Measurements from ENCODE around the gene KCNAB1.

Gene KCNAB1

DNA sequence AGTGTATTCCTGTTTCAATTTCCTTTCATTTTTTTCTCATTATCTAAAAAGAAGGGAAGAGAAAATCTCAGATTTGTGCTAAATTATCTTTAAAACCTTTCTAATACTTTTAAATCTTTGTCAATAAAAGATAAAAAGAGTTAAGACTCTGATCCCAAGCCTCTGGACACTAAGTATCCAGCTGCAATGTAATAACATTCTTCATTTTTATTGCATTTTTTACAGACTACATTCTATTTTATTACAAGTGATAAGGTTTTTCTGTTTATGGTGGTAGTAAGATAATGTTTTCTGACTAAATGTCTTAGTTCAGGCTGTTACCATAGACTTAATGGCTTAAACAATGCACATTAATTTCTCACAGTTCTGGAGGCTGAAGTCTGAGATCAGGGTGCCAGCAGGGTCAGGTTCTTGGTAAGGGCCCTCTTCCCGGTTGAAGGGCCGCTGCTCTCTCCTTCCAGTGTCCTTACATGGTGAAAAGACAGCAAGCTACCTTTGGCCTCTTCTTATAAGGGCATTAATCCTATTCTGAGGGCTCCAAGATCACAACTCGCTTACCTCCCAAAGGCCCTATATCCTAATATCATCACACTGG lies 19.7 kb downstream of the KCNAB1 start:
- DNase-seq, result no peak

DNA sequence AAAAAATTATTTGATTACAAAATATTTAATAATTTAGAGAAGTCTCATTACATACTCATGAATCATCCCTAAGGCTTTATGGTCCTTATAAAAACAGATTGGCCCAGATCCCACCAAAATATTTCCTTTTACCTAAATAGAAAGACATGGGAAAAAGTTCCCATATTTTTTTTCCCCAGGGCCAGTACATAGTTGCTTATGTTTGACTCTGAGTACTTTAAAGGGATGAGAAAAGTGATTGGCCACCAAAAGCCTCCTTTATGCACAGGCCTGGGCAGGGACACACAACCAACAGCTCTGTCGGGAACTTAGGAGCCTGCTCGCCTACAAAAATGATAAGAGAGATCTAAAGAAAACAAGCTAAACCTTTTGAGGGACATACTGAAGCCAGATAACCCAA lies 22.3 kb downstream of the KCNAB1 start:
- DNase-seq, result peak; percentile 1

DNA sequence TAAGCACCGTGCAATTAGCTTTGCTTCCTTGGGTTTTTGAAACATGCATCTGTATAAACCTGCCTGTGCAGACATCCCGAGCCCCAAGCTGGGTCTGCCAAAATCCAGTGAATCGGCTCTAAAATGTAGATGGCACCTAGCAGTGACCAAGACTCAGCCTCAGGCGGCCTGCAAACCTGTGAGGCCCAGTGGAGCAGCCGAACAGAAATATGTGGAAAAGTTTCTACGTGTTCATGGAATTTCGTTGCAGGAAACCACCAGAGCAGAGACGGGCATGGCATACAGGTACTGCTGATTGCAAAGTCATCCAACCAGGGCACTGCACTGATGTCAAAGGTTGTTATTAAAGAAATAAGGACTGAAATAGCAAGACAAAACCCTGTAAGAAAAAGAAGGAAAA lies 22.8 kb downstream of the KCNAB1 start:
- DNase-seq, result no peak

DNA sequence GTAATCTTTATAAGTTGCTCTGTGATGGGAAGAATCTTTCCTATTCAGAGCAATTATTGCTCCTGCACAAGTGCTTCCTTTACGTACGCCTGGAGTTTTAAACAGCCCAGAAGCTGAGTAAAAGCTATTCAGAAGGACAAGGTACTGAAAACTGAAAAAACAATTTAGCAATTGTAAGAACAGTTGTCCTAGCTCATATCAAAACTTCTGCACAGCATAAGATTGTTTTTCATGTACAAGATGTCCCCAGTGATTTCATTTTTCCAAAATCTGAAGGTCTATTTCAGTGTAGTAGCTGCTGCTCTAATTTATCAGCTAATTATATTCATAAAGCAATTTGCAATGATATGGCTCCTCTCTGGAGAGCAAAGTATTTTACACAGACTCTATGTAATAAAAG lies 23.7 kb downstream of the KCNAB1 start:
- no peak for DNase-seq

DNA sequence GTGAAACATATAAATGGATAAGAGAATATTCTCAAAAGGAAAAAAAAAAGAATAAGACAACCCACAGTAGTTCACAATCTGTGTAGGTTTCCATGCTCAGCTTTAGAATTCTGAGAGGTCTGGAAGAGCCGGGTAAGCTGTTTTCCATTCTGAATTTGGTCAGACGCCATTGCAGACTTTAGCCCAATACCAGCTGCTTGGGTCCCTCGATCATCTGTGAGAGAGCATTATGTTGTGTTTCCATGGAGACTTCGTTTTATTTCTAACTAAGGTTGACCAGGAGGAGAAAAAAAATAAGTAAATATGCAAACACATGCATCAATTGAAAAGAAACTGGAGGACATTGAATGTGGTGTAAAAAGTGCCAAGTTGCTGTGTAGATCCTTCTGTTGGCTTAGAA lies 25.5 kb downstream of the KCNAB1 start:
- no peak for DNase-seq

DNA sequence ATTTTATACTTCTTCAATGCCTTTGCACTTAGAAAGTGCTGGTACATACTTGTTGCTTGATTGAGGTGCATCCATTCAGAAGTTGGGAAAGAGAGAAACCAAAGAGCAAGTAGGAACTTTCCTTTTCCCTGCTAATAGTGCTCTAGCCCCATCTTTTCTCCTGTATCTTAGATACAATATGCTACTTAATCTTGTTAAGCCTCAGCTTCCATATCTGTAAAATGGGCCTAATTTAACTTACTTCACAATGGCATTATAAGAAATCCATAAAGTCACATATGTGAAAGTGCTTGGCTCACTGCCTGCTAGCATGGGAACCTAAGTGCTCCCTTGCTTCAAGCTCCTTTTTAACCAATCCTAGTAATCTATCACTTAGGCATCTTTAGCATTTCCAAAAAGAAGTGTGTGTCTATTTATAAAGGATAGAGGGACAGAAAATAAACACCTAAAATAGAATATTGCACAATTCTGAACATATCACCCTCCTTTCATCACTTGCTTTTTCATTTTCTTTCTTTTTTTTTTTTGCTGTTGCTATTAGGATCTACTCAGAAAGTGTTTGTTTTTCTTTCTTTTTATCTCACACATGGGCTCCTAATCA lies 28.1 kb downstream of the KCNAB1 start:
- no peak for DNase-seq

DNA sequence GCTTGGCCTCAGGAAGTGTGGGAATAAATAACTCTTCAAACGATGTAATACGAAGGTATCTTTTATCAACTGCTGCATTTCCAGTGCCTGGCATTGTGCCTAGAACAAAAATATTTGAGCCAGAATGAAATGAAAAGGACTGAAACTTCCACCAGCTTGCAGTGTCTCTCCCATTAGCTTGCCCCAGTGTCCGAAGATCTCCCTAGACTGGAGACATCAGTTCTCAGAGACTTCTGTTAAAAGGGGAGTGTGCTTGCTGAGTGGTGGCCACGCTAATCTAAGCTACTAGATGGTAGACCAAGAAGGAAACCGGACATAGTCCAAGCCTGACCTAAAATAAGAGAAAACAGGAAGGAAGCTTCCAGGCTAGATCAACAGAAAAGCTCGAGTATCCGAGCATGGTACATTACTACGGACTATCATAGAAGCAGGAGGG lies 28.6 kb downstream of the KCNAB1 start:
- DNase-seq, result no peak

DNA sequence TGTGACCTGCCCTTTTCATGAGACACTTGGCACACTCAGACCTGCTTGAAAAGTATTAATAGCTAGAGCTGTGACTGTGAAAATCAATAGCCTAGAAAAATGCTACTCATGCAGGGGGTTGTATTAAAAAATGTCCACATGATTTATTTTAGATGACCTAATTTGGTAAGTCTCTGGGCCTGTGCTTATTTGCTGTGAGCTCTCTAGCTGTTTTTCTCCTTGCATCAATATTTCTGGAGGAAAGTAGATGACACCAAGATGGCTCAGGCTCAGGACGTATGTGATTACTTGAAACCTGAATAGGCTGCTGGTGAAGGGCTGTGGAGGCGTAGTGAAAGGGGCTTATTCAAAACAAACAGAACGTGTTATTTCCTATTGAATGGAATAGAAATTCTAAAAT lies 29.5 kb downstream of the KCNAB1 start:
- no peak for DNase-seq

DNA sequence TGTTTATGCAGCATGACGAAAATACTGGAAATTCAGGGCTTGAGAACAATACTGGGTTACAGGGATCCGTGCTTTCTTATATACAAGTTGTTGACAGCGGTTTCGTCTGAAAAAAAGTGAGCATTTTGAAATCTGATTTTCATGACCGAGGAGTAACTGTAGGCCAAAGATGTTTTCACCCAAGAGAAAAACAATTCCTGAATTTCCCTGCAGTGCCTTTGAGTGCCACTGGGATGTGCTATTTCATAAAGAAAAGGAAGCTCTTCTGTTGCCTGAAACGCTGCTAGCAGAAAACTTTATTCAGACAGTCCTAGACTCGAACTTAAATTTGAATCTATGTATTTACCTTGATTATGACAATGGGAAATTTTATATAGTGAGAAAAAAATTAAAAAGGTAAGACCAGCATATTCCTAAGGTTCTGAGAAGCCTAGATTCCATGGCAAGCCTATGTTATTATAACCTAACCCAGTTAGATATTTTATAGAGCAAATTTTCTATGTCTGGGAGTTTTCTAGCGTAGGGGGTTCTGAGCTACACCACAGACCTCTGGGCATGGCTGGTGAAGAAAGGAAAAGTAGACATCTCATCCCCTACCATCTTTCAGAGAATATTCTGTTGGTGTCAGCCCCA lies 30.2 kb downstream of the KCNAB1 start:
- DNase-seq, result peak; percentile 73

DNA sequence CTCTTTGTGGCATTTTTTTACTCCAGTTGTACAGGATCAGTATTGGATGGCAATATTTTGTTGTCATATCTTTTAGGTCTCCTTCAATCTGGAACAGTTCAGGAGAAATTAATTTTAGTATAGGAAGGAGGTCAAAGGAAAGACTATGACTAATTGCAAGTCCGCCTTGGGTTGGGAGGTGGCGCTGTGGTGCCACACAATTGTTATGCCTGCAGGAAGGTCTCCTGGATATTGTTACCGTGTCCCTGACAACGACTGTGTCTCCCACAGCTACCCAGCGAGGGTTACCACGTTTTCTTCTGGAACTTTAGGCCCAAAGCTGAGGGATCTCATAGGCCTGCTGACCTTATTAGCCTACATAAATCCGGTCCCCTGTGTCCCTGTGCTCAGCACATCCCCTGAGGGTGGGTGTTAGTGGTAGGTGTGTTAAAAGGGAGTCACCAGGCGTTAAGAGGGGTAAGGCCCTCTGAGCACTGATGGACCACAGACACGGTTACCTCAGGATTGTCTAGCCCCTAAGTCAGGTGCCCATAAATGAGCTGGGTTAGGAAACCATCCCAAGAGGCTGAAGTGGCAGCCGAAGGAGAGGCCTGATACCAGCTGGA lies 31.5 kb downstream of the KCNAB1 start:
- peak; percentile 56 for DNase-seq

DNA sequence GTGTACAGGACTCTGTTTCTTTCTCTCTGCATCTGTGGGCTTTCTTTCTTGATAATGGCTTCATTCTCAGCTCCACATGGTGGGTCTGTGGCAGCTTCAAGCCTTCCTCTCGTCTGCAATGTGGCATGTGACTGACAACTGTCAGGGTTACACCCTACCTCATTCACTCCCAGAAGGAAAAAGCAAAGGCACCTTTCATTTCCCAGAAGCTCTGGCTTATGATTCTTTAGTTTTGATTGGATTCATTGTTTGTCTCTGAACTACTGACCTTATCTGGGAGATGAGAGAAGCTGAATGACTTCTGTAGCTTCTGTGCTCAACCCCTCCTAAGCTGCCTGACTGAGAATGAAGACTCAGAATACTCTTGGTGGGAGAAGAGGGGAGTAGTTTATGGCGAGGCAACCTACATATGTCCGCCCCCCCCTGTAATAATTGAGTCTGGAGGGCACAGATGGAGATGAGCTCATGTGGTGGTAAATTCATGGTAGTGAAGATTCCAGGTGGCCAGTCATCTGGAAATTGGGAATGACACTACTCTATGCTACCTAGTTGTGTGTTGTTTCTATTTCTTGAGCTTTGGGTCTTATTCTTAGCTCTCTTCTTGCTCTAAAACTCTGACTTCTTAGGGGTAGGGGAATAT lies 38.4 kb downstream of the KCNAB1 start:
- no peak for DNase-seq

DNA sequence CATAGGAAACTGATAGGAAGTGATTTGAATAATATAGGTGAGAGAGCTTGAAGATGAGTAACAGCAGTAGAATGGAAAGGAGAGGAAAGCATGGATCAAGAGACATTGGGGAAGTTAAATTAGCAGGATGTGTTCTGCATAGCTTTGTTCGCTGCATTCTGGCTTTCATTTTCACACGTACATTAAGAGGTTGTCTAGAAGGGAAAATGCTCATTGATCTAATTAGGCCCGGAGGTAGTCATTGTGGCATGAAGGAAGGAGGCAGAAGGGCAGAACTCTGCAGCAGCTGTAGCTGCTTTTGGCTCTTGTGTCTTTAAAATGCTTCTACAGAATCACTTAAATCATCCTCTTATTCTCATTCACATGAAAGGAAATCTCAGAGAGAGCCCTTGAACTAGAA lies 40.3 kb downstream of the KCNAB1 start:
- no peak for DNase-seq

DNA sequence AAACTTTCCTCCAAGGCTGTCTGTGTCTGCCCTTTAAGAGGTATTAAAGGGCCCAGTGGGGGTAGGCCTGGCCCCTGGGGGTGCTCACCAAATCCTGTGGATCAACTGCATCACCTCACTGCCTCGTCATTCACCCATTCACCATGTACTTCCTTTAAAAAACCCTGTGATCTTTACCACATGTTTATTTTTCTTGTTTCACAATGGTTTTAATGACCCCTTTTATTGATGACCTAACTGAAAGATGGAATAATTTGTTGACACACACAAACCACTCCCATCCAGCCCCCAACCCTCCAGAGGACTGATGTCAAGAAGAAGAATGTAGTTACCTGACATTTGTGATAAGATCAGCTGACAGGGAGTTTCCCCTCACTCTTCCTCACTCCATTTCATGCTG lies 40.8 kb downstream of the KCNAB1 start:
- peak; percentile 57 for DNase-seq

DNA sequence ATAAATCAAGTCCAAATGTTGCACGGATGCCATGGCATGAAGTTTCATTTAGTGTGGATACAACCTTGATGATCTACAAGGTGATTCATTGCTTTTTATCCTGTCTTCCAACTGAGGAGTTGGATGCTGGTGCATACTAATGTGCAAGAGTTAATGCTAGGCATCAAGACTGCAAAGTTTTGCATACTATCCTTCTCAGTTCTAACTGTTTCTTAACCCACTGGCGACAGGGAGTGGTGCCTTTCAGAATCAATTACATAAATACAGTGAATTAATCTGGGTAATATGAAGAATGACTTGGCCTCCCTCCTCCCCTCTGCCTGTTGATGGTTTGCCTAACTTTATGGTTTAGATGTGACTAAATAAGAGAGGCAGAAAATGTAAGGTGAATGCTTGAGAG lies 43.5 kb downstream of the KCNAB1 start:
- DNase-seq, result no peak

DNA sequence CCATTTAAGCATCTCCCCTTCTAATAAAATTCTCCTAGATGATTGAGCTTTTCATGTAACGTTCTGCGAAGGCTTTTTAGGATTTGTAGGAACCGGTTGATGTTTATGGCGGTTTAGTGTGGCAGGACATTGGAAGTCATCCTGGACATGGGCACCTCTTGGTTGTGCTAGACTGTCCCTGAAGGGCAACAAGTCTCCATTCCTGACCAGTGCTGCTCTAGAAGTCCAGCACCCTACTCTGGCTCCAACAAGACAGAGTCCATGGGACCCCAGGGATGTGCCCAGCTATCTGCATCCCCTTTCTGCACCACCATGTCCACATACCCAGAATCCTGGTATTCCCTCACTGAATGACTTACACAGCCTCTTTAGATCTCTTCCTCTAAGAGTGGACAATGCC lies 46.4 kb downstream of the KCNAB1 start:
- no peak for DNase-seq

DNA sequence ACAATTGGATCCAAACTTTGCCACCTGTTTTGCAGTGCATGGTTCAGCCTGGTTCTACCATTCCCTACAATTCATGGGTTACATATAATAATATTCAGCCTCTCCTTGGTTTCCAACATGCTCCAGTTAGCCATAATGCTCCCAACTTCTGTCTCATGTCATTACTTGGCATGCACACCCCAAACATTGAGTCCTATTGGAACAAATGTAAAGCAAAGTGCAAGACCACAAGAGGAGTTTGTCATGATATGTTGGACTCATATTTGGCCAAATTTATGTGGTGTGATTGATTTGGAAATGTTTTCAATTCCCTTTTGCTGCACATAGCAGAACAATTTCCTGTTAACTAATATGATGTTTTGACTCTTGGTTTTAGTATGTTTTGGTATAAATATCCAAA lies 50.2 kb downstream of the KCNAB1 start:
- DNase-seq, result no peak

DNA sequence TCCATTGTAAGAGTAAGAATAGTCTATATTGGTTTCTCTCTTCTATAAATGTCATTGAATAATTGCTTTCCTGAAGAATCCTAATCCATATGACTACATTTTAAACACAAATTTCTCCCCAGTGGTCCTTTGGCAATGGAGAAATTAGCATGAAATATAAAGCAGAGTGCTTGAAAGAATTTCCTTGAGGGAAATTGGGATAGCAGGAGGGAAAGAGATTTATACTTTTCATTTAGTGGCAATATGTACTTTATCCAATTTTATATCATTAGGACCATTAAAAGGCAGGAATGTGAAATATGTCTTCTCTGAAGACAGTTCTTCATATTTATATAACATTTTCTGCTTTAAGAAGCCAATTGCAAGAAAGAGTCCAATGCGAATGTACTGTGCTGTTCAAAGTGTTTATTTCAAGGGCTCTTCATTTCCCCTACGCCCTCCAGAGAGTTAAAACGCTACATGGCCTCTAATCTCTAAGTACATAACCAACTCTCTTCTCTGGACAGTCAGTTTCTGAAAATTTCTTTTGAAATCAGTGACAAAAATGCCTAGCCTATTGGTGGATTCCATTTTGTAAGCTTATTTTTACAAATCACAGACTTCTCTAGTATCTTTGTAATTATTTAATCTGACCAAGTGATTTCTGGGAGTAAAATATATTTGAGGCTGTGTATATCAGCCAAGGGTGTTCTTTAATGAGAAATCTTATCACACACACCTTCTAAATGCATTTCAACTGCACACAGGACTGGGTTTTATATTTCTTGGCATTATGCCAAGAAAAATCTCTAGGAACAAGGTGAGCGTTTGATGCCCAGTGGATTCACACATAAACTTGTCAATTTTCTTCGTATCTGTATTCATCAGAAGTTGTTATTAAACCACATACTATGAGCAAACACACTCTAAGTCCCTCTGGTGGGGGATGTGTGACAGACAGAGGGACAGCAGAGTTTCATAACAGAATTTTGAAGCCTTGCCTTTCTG lies 51.2 kb downstream of the KCNAB1 start:
- DNase-seq, result no peak

DNA sequence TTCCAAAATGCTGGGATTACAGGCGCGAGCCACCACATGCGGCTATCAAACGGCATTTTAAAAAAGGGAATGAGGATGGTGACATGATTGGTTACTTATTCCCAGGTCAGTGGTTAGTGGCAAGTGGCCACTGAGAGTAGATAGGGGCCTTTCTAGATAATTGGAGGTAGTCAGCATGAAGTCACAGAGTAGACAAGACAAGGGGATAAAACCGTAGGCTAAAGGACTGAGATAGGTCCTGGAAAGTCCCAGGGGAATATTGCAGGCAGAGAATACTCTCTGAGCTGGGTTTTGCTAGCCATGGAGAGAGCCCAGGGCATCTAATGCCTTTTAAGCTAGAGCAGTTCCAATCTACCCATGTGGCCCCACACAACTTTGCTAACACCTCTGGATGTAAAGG lies 52.2 kb downstream of the KCNAB1 start:
- DNase-seq, result no peak

DNA sequence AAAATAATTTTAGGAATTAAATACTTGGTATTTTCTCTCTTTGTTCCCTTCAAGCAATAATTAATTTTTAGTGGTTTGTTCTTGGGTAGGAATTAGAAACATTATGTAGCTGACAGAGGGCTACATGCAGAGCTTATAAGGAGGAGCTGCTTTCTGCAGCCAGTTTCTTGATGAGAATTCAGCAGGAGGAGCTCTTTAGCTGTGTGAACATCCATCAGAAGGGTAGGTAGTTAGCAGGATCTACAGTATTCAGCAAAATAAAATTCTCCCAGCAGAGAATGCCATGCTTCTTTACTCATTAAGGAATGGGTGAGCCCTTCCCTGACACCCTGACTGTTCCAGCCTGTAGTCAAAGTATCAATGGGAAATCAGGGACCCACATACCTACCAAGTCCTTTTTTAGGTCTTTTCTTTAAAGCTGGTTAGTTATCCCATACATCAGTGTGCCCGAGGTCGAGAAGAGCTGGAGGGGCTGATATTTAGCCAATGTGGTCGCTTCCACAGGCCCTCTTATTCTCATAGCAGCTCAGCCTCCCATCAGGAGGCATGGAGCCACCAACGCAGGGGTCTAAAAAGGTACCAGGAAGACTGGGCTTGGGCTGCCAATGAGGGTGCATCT lies 54.0 kb downstream of the KCNAB1 start:
- DNase-seq, result peak; percentile 33

DNA sequence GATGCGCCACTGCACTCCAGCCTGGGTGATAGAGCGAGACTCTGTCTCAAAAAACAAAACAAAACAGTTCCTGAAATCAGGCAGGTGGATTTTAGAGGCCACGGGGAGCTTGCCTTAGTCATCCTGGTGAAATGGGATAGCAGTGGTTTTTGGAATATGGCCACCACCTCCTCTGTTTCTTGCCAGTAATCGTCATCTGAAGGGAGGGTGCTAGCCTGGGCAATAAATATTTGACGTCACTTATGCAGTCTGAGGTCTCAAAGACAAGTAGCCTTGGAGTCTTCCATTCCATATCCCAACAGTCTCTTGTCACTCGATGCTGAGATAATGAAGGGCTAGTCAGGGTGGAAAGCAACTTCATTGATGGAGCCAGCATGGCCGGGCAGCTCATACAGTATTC lies 55.2 kb downstream of the KCNAB1 start:
- DNase-seq, result no peak

DNA sequence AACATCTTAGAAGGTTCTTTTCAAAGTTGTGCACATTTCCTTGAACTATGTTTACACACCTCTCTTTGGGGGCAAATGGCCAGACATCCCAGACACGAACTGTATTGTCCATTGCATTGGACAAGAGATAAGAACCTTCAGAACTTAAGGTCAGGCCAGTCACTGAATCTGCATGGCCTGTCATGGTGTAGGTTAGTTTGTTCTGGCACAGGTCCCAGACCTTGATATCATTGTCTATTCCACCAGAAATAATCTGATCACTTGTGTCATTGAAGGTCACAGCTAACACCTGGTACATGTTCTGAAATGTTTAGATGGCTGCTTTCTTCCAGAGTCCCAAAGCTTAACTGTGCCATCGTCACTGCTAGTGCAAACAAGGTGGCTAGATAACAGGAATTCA lies 55.7 kb downstream of the KCNAB1 start:
- no peak for DNase-seq

DNA sequence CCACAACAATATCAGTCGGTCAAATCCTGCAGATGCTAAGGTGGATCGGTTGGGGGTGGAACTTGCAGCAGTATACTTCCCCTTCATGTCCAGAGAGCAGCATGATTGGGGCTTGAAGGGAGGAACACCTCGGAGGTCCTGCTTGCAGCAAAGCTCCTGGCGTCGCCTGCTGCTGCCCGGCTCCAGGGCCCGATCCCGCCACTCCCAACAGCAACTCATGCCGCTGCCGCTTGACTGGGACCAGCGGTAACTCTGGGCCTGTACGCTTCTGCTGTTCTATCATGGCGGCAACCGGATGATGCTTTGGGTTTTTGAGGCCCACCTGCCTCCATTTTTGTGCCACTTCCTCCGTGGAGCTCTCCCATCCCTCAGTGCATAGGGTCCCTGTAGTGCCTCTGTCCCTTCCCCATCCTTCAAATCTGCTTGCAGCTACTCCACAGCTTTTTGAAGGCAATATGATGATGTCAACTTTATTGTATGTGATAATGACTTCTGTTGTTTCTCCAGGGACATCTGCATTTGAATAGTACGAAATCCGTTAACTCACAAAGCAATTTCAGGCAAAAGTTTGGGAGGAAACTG lies 56.3 kb downstream of the KCNAB1 start:
- DNase-seq, result no peak

All from HCEC 1CT (cell line).